GM18505 (cell line): ENCODE results near the gene THSD7B.

Experiments
- ATAC-seq: cut with Tn5 transposase; IDR thresholded peaks from one replicate; pipeline ENCODE4 v1.9.1; 2021; ENCODE audit not compliant: unreplicated experiment
- POLR2A ChIP-seq: IDR thresholded peaks from 4 replicates; pipeline ENCODE4 v1.6.1; 2011; ENCODE audit warnings: borderline replicate concordance; ENCODE audit not compliant: insufficient read depth, insufficient read length; ENCODE audit errors: extremely low read depth

The THSD7B gene

DNA sequence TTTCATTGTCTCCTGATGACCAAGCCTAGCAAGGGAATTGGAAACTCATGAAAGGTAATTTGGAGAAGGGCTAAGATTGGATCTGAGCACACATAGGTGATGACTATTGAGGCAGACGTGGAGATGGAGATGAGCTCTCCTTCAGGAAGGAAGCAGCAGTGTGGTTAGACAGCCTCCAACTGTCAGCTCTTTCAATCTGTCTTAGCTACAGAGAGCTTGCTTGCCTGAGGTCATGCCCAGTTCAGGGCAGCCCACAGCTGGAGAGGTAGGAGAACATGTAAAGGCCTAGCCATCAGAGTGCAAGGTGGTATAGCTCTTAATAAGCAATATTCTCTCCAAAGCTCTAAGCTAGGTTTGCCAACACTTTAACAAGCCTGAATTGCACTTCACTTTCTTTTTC, 79.2 kb downstream of the THSD7B start:
- TF ChIP-seq POLR2A = no peak
- no peak for ATAC-seq

DNA sequence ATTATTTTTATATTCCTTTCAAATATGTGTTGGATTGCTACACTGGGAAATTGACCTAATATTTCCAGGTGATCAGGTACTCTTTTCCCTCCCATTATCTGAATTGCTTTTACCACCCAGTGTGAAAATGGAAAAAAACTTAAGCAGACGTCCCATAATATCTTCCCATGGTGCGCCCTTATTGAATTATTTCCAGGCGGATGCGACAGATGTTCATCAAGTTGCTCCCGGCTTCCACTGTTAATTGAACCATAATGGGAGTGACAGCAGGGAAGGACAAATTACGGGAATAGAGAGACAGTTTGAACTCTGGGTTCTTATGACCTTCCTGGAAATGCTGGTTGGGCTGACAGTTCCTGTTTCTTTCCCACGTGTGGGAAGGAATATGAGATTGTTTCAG, 93.3 kb downstream of the THSD7B start:
- TF ChIP-seq POLR2A = no peak
- ATAC-seq = no peak

DNA sequence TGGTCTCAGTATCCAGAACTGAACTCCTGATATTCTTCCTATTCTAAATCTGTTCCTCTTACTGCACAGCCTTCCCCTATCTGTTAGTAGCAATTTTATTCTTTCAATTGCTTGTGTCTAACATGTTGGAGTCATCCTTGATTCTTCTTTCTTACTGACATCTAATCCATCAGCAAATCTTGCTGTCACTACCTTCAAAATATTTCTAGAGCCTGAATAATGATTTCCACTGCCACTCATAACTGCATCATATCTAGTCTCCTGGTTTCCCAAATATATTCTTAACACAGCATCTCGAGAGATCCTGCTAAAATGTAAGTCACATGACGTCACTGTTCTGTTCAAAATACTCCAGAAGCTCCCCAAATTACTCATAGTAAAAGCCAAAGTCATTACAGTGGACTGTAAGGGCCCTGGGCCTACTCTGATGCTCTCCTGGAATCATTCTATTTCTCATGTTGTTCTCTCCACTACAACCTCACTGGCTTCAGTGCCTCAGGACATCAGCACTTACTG, 95.2 kb downstream of the THSD7B start:
- TF ChIP-seq POLR2A = no peak
- ATAC-seq = no peak

- no peak for ATAC-seq
- no peak for TF ChIP-seq POLR2A
These were observed 98.1 kb downstream of the THSD7B start for GRCh38 chr2:136863468-136863867.

DNA sequence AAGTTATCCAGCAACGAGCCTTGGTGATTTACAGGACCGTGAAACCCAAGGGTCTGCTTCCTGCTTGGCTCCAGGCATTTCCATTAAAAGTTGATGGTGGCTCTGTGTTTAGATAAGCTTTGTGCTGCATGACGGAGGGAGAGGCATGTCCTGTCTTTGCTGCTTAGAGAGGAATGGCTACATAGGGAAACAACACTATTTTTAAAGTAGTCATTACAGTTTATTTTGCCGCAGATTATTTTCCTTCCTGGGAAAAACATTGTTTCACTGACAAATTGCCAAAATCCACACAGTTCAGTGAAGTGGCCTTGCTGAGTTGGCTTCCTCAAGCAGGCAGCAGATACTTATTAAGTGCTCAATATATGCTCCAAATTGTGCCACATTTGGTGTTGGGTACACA, 98.5 kb downstream of the THSD7B start:
- no peak for TF ChIP-seq POLR2A
- ATAC-seq = no peak

DNA sequence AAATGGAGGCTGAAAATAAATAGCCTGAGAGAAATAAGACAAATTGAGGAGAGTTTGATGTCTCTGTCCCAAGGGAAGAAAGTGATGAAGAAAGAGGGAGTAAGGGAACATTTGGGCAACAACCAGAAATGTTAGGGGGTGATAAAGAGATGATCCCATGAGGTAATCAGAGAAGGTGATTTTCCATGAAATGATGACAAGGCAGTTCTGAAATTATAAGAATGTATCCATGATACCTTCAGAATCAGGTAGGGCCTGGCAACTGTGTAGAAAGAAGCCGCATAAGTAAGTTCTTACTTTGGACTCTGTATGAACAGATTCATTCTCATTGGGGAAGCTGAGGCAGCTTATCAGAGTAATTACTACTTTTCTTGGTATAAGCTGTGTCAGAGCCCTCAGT, 106.1 kb downstream of the THSD7B start:
- no peak for ATAC-seq

GRCh38 chr2:136874258-136874657, 108.9 kb downstream of the THSD7B start:
- no peak for TF ChIP-seq POLR2A
- no peak for ATAC-seq

More for the DNA sequence above, 106.1 kb downstream of the THSD7B start:
- no peak for TF ChIP-seq POLR2A

DNA sequence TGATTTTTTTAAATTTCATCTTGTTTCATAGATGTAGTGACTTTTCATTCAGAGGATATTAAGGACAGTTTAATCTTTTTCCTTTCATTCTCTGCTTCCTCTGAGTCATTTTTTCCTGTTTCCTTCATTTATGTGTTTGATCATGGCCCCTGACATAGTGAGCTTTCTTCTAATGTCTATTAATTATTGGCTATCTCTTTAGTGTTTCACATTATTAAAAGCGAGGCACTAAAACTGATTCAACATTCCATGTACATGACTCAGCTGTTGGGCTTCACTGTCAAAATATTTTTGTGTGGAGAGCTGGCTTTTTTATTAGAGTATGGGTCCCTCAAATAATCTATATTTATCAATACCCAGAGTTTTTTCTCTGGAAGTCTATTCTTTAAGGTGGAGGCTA, 125.8 kb downstream of the THSD7B start:
- no peak for ATAC-seq
- no peak for TF ChIP-seq POLR2A

GRCh38 chr2:136894007-136894634, 128.8 kb downstream of the THSD7B start:
- no peak for TF ChIP-seq POLR2A

DNA sequence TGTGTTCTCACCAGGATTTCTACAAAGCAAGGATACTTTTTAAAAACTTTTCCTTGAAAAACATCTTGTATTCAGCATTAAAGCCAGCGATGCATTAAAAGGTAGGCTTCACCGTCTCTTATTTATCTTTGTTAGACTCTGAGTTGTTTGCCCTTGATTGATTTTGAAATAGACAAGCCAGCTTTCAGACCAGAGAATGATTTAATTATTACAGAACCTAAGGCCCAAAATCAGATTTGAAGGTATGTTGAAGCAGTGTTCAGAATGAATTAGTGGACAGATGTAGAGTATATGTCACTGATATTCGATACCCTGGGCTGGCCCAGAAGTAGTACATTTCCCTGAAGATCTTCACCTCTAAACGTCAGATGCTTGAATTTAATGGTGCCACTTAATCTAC, 136.4 kb downstream of the THSD7B start:
- TF ChIP-seq POLR2A = no peak
- ATAC-seq = no peak

More at GRCh38 chr2:136894007-136894634, 128.8 kb downstream of the THSD7B start:
- ATAC-seq = no peak

GRCh38 chr2:136905779-136906178, 140.4 kb downstream of the THSD7B start:
- no peak for TF ChIP-seq POLR2A
- ATAC-seq = no peak

DNA sequence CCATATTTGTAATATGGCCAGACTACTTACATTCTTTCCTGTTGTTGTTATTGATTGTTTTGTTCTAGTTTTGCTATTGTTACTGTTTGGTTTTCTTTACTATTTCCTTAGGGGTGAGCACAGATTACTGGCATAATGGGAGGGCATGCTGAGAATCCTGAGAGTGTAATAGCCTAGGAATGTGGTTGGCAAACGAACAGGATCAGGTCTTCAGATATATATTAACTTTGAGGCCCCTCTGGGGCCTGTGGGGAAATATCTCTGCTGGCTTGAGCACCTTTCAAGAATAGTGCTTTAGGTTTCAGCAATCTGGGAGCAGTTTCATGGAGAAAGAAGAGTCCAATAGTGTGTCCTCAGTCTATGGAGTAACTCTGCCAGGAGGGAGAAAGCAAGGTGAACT, 144.4 kb downstream of the THSD7B start:
- no peak for TF ChIP-seq POLR2A
- no peak for ATAC-seq

- no peak for ATAC-seq
- TF ChIP-seq POLR2A = no peak
These were observed 150.8 kb downstream of the THSD7B start for GRCh38 chr2:136916131-136916530.

GRCh38 chr2:136917411-136917881, 152.1 kb downstream of the THSD7B start:
- no peak for TF ChIP-seq POLR2A
- ATAC-seq = no peak
